HepG2 (cell line): ENCODE data around the gene HACD2.

Source experiments
- SP1 ChIP-seq, 2 experiments: fragments of 450-650 bp in 1 of 2; sonication (generic) in 1 of 2; formaldehyde crosslinking in 1 of 2; IDR thresholded peaks; 2 replicates each; pipeline versions ENCODE4 v1.4.0 to v1.6.1; 2016 to 2020; ENCODE audit warnings: missing genetic modification reagents in 1 of 2
- ZNF142 ChIP-seq: sonication (generic); formaldehyde crosslinking; IDR thresholded peaks from 2 replicates; pipeline ENCODE4 v1.4.0; 2020; ENCODE audit warnings: missing genetic modification reagents

GRCh38 chr3:123524981-123525380 is 59.9 kb downstream of the HACD2 start:
- TF ChIP-seq ZNF142 (CRISPR knock-in tag) (no peak), SP1 (IDR thresholded peaks at IDR 0.05) (no peak), SP1 (CRISPR knock-in tag; IDR thresholded peaks at IDR 0.05) (no peak)
